ENCODE results near the gene BABAM2.

DNA sequence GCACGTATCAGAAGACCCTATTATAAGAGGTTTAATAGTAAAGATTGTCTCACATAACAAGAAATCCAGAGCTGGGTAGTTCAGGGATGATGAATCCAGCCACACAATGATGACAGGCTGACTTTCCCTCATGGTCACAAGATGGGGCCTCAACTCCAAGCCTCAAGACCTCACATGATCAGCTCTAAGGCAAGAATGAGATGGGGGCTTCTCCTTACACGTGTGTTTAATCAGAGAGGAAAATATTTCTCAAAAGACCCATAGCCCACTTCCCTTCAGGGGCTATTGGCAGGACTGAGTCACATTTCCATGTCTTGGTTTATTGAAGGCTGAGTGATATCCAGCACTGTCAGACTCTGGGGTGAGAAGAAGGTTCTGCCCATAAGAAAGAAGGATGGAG, 402.0 kb downstream of the BABAM2 start:
- TF ChIP-seq, protein P1, sequence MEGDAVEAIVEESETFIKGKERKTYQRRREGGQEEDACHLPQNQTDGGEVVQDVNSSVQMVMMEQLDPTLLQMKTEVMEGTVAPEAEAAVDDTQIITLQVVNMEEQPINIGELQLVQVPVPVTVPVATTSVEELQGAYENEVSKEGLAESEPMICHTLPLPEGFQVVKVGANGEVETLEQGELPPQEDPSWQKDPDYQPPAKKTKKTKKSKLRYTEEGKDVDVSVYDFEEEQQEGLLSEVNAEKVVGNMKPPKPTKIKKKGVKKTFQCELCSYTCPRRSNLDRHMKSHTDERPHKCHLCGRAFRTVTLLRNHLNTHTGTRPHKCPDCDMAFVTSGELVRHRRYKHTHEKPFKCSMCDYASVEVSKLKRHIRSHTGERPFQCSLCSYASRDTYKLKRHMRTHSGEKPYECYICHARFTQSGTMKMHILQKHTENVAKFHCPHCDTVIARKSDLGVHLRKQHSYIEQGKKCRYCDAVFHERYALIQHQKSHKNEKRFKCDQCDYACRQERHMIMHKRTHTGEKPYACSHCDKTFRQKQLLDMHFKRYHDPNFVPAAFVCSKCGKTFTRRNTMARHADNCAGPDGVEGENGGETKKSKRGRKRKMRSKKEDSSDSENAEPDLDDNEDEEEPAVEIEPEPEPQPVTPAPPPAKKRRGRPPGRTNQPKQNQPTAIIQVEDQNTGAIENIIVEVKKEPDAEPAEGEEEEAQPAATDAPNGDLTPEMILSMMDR (conservative IDR thresholded peaks at IDR 0.05; ENCODE audit: low read length), result no peak
- no peak for TF ChIP-seq EZH2phosphoT487 (IDR thresholded peaks at IDR 0.05; ENCODE audit: borderline replicate concordance, low read depth, low read length)
